ENCODE results near the gene GAST. TPM values are rescaled to one million over a fixed set of nuclear protein-coding genes. Genes with fewer than 3 reads are reported as not detected.

The GAST gene
- total RNA-seq, 1 experiment from 2014 or later = not detected

DNA sequence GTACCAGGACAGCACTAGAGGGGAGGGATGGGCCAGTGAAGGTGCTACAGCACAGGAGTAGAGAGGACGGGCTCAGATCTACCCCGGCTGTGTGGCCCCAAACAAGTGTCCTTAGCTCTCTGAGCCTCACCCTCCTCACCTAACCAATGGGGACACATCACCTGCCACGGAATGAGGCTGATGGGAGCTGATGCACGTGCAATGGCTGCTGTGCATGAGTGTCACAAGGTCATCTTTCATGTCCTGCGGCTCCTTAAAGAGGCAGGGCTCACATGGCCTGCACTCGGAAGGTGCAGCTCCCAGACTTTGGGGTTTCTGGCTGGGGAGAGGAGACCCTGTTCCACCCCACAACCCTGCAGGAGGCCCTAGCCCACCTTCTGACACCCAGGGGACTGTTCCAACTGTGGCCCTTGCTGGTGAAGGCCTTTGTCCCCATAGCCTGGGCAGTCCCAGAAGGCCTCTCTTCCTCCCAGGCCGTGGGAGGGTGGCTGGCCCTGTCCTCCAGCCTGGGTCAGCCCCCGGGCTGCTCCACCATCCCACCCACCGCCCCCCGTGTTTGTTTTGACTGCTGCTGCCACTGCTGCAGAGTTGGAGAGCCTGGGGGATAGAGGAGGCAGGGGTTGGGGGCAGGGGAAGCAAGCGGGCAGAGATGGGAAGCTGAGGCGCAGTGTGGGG, 11.8 kb downstream of the GAST start:
- no peak overlapping the region for H3K4me3 Mint-ChIP-seq
- no peaks in the 10 kb centered on the region for H3K4me1 ChIP-seq (ENCODE audit: insufficient read depth, low read length)
- no peak overlapping the region for H3K9ac ChIP-seq (ENCODE audit: extremely low read depth, insufficient read length, low read length)
- no peaks in the 10 kb centered on the region for H3K79me1 ChIP-seq (ENCODE audit: insufficient read depth, low read depth, low read length, poor library complexity, severe bottlenecking)
- no peak overlapping the region for H2BK12ac ChIP-seq (ENCODE audit: insufficient read length, low read depth, low read length)
- H3K79me2 ChIP-seq (ENCODE audit: insufficient read depth, low read length) = no peaks in the 10 kb centered on the region
- no peak overlapping the region for H2BK20ac ChIP-seq (ENCODE audit: low read depth, low read length, poor library complexity, severe bottlenecking)
- H4K5ac ChIP-seq (ENCODE audit: insufficient read length, low read depth, low read length) = no peak overlapping the region
- H3K23ac ChIP-seq (ENCODE audit: insufficient read length, low read depth, low read length) = no peak overlapping the region
- H3K9me3 ChIP-seq (ENCODE audit: control insufficient read depth, low read depth, low read length) = no peaks in the 10 kb centered on the region
- H3K56ac ChIP-seq (ENCODE audit: insufficient read length, low read depth, low read length) = no peak overlapping the region
- peaks cover 16% of the 10 kb centered on the region for H3K27me3 Mint-ChIP-seq (ENCODE audit: low read depth)
- no peak overlapping the region for H2BK15ac ChIP-seq (ENCODE audit: low read depth, low read length)
- no peak overlapping the region for H2AFZ ChIP-seq (ENCODE audit: low read length)
- no peak overlapping the region for H2BK5ac ChIP-seq (ENCODE audit: insufficient read length, low read length)
- H4K20me1 ChIP-seq (ENCODE audit: control insufficient read depth, insufficient read depth, insufficient read length) = peaks cover 2% of the 10 kb centered on the region
- H3K27ac ChIP-seq (ENCODE audit: insufficient read length, low read depth, low read length) = no peak overlapping the region
- no peaks in the 10 kb centered on the region for H3K23me2 ChIP-seq (ENCODE audit: insufficient read length, low read depth, low read length, poor library complexity, severe bottlenecking)
- peaks cover 6 to 13% of the 10 kb centered on the region in 2 experiments for H3K4me1 Mint-ChIP-seq
- no peak overlapping the region for H2BK120ac ChIP-seq (ENCODE audit: low read depth, low read length, poor library complexity, severe bottlenecking)
- no peak overlapping the region for H4K8ac ChIP-seq (replicated peaks; ENCODE audit: insufficient read length, low read depth, low read length)
- no peak overlapping the region for H4K91ac ChIP-seq (ENCODE audit: insufficient read length, low read depth, low read length)
- DNase-seq = no peak
- TF ChIP-seq, protein P1, sequence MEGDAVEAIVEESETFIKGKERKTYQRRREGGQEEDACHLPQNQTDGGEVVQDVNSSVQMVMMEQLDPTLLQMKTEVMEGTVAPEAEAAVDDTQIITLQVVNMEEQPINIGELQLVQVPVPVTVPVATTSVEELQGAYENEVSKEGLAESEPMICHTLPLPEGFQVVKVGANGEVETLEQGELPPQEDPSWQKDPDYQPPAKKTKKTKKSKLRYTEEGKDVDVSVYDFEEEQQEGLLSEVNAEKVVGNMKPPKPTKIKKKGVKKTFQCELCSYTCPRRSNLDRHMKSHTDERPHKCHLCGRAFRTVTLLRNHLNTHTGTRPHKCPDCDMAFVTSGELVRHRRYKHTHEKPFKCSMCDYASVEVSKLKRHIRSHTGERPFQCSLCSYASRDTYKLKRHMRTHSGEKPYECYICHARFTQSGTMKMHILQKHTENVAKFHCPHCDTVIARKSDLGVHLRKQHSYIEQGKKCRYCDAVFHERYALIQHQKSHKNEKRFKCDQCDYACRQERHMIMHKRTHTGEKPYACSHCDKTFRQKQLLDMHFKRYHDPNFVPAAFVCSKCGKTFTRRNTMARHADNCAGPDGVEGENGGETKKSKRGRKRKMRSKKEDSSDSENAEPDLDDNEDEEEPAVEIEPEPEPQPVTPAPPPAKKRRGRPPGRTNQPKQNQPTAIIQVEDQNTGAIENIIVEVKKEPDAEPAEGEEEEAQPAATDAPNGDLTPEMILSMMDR (conservative IDR thresholded peaks at IDR 0.05) = no peak
- H3T11ph ChIP-seq (ENCODE audit: low read length) = no peak overlapping the region
- no peak overlapping the region for H3K27ac Mint-ChIP-seq
- no CpG with 5 or more reads among the region's 12 CpGs for WGBS (ENCODE audit: extremely low coverage, insufficient read length, low lambda C conversion rate)
- H3K4me2 ChIP-seq (ENCODE audit: insufficient read depth, insufficient read length, low read length) = no peak overlapping the region
- H3K4ac ChIP-seq (ENCODE audit: low read depth, low read length) = no peak overlapping the region
- no peaks in the 10 kb centered on the region; a peak in 2 of 7 replicates for H3K36me3 Mint-ChIP-seq (ENCODE audit: insufficient read depth in 1 of 3, low read depth in 3 of 3)
- no peak overlapping the region for H3K14ac ChIP-seq (ENCODE audit: insufficient read depth, low read length)
- H3K27me3 ChIP-seq (ENCODE audit: insufficient read depth, low read length) = no peaks in the 10 kb centered on the region
- no peak overlapping the region for H3K18ac ChIP-seq (ENCODE audit: insufficient read length, low read depth, low read length)
- peaks cover 0 to 2% of the 10 kb centered on the region in 2 experiments; a peak in 1 of 5 replicates for H3K9me3 Mint-ChIP-seq
- H2AK5ac ChIP-seq (ENCODE audit: insufficient read length, low read length) = no peak overlapping the region
